Stimulated activated CD4-positive, alpha-beta T cell treated with anti-CD3 and anti-CD28 coated beads, TNF-alpha, amount 100 ng/mL, for 48 hours (primary cell): Measurements from ENCODE around the gene ETFBKMT.
"Not testable (repeated sequence)": the region's sequence is repeated elsewhere in the genome, so short reads cannot be mapped to it uniquely, and the experiment has no call there.

Source experiments
- DNase-seq, 3 donors: peaks; one replicate each; pipeline ENCODE4 v3.0.0-alpha.2; 2020; ENCODE audit warnings: low read depth in 3 of 3

ETFBKMT gene

GRCh38 chr12:31718542-31719198 lies 59.2 kb downstream of the ETFBKMT start:
- not testable (repeated sequence) for DNase-seq

GRCh38 chr12:31722580-31722979 lies 63.1 kb downstream of the ETFBKMT start:
- no peak for DNase-seq
